Cerebellar cortex (tissue), 1 donor: ENCODE measurements around the gene TAF15.
A peak's percentile ranks its signal among the peaks of the same experiment; 100 is the strongest.

Experiments
- DNase-seq: peaks from one replicate; pipeline ENCODE4 v3.0.0-alpha.2; 2015; ENCODE audit warnings: low spot score

The TAF15 gene

DNA sequence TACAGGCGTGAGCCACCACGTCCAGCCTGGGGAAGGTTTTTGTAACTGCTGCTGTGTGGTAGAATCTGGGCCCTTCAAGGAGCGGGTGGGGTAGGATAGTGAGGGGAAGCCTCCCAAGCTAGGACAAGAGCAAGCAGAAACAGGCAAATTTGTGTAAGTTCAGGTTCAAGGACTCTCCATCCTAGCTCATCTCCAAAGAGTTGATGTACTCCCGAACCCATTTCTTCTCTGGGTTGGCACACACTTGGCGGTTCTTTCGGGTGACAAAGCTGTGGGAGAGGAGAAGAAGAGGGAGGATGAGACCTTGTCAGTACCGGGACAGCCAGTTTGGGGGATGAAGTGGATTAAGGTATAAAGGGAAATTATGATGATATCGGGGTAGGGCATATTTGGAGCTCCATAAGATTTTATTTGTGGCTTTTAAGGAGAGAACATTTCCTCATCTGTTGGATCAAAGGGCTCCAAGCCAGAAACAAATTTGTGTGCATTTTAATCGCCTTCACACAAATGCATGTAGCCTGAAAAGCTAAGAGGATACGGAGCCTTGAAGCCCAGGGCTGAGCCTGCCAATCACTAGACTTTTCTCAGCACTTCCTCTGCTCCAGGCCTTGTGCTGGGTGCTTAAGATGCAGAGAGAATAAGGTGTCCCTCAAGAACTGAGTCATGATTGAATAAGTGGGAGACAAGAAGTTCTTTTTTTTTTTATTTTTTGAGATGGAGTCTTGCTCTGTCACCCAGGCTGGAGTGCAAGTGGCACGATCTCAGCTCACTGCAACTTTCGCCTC lies 63.1 kb downstream of the TAF15 start:
- no peak for DNase-seq

DNA sequence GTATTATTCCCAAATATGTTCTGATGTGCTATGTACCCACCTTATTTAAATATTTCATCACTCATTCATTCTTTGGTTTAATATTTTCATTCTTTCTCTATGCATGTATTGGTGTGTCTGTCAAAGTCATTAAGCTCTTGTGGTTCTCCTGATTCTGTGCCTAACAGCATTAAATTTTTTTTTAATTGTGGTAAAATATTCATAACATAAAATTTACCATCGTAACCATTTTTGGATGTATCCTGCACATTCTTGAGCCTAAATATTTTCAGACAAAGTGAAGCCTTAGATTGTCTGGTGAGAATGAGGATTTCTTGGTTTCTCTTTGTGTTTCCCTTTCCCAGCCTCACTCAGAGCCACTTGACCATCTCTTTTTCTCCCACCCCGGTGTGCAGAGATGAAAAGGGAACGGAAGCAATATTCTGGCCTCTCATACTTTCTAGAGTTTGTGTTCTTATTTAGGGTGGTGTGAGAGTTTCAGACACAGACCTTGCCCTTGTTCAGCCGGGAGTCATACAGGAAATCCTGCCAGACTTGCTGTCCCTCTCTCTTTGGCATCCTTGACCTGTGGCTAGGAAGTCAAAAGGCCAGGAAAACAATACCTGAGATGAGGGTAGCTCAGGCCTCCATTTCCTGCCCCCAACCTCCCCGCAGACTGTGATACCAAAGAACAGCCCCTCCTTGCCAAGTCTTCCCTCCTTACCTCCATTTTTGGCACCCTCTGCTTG lies 66.0 kb downstream of the TAF15 start:
- no peak for DNase-seq

DNA sequence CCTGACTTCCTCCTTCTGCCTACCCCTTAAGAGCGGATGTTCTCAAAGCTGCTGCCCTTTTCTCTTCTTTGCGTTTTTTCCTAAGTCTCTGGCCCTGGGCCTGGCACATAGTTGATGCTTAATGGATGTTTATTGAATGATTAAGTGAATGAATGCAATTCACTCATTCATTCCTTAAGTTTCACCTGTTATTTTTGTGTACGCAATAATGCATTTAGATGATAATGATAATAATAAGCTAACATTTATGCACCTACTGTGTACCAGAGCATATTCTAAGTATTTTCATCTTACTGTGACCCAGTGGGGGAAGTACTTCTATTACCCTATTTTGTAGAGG lies 66.5 kb downstream of the TAF15 start:
- DNase-seq = no peak

DNA sequence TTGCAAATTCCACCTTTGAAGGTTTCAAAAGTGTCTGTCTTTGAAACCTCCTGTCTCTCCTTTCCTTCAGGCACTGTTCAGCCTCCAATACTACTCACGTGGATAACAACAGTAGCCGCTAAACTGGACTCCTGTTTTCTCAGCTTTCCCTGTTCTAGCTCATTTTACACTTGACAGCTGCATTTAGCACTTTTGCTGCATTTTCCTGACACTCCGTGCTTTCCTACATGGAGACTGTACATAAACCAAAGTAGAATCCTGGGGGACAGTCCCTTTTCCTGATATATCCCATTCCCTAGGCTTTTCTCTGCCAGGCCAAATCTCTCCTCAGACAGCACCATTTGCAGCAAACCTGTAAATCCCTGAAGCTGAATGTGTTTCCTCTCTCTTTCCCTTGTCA lies 67.2 kb downstream of the TAF15 start:
- DNase-seq = no peak

DNA sequence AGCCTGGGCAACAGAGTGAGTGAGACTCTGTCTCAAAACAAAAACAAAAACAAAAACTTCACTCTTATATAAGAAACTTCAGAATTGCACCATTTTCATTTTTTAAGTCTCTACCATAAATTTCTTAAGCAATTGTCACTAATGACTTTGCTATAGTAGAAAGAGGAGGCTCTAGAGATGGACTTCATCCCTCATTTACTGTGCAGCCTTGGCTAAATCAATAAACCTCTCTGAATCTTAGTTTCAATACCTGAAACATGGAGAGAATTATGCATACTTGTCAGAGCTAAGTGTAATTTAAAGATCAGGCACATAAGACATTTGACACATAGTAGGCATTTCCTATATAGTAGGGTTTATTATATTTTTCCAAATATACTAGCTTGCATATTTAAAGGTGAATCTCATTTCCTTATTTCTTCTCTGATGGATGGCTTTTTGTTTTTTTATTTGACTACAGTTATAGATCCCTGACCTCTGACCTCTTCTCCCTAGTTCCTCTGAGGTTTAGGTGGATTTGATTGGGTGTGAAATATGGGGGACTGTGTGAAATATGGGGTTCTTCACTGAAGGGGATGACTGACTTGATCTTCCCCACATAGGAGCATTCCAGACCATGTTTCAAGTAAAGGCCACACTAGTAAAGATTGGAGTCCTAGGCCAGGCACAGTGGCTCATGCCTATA lies 68.2 kb downstream of the TAF15 start:
- no peak for DNase-seq

DNA sequence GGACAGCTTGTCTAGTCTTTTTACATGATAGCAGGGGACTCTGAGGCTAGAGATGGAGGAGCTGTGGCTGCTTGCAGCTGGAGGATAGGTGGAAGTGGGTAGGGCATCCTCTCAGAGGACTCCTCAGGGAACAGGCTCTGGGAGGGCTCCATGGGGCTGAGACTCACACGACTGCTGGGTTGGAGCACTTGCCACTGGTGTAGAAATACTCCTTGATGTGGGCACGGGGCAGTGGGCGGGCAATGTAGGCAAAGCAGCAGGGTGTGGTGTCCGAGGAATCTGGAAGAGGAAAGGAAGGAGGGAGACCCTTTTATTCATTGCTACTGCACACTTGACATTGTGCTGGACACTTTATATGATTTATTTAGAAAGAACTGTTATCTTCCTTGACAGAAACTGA lies 69.1 kb downstream of the TAF15 start:
- DNase-seq = no peak

DNA sequence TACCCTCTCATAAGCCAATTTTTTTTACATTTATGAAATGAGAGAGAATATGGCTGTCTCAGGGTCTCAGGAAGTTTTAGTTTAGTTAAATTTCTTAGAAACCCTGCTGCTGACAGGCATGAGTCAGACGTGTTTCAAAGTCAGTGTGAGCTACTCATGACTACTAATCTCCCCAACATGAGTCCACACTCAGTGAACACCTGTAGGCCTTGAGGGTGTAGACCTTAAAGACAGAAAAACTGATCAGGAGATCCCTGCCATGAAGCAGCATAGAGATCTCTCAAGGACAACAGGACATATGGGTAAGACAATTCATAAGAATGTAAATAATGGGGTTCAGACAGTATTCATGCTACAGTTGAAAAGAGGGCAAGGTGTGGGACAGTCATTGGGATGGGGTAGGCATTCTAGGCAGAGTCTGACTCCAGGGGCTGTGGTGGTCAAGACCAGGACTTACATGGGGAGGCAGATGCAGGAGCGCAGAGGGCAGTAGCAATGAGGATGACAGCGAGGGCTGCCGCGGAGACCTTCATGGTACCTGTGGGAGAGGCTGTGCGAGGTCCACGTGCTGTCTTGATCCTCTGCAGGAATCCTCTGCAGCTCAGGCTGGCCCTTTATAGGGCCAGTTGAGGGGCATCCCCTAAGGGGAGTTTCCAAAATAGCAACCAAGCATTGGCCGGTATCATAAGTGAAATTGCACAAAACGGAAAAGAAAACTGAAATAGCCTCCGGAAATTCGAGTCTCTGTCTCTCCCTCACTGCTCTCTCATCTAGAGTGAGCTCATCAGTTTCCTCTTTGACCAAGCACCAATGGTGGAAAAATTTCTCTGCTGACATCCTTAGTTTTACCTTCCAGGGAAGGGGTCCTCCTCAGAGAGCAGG lies 70.7 kb downstream of the TAF15 start, which contains the start of gene CCL5:
Gene CCL5, minus strand, starts transcription at position 588 of the 882 bp plus-strand sequence.
- no peak for DNase-seq

DNA sequence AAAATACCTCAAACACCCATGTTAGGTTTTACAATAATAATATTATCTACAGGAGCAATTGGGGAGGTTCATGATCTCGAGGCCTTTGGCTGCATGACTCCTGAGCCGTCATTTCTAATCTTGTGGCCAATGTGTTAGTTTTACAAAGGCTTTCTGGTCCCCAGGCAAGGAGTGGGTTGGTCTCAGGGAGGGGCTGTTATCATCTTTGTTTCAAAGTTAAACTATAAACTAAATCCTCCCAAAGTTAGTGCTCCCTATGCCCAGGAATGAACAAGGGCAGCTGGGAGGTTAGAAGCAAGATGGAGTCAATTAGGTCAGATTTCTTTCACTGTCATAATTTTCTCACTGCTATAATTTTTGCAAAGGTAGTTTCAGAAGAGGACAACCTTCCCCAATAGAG lies 80.0 kb downstream of the TAF15 start:
- DNase-seq = no peak

DNA sequence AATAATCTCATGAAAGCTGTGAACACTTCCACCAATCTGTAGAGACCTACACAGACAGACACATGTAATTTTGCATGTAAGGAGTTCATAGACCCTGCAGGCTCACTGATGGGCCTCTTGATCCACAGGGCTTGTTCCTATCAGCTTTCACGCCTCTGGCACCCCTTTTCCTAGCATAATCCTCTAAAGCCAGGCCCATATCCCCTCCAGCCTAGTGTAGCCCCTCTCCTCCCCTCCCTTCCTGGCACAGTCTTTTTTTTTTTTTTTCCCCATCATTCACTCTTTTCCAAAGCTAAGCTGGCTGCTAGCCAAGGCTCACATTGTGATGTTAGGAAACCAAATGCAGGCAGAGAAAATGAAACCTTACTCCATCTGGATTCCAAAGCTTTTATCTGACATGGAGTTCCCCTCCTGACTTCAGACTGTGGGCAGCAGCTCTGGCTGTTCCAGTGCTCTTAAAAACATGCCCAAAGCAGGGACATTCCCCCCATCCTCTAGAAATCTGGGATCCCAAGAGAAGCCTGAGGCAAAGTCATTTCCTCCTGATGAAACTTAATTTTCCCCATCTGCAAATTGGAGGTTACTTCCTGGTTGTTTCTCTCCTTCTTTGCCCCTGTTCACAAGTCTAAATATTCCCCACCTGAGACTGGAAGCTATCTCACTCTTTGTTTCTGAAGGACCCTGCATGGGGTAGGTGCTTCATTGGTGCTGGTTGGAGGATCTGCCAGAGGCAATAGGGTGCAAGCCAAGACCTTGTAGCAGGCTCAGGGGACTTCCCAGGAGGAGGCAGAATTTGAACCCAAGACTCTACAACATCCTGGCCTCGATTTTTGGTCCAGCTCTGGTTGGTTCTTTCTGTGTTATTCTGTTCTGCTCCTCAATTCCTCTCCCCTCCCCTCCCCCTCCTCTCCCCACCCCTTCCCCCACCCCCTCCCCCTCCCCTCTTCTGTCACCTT lies 80.8 kb downstream of the TAF15 start:
- peak; percentile 1 for DNase-seq

DNA sequence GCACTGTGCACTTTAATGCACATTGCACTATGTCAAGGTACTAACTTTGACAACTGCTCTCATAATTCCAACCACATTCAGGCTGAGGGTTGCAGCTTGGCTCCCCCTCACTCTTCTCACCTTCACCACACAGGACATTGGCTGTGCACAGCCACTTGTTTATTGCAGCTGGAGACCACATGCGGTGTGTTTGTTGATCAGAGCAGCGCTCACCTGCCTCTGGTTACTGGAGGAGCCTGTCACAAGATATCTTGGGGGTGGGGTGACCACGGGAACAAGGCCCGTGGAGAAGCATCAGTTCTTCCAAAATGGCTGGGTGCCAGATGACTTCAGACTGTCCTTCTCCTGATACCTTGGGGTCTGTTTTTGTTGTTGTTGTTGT lies 81.5 kb downstream of the TAF15 start:
- DNase-seq = no peak

DNA sequence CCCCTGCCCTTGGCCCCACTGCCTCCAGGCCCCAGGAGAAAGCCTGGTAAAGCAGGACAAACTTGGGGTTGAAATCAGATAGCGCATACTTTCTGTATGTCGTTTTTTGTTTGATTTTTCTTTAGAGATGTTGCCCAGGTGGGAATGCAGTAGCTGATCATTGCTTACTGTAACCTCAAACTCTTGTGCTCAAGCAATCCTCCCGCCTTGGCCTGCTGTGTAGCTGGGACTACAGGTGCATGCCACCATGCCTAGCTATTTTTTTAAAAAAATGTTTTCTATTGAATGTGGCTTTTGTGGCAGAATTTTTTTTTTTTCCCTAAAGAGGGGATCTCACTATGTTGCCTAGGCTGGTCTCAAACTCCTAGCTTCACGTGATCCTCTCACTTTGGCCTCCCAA lies 82.0 kb downstream of the TAF15 start:
- no peak for DNase-seq

DNA sequence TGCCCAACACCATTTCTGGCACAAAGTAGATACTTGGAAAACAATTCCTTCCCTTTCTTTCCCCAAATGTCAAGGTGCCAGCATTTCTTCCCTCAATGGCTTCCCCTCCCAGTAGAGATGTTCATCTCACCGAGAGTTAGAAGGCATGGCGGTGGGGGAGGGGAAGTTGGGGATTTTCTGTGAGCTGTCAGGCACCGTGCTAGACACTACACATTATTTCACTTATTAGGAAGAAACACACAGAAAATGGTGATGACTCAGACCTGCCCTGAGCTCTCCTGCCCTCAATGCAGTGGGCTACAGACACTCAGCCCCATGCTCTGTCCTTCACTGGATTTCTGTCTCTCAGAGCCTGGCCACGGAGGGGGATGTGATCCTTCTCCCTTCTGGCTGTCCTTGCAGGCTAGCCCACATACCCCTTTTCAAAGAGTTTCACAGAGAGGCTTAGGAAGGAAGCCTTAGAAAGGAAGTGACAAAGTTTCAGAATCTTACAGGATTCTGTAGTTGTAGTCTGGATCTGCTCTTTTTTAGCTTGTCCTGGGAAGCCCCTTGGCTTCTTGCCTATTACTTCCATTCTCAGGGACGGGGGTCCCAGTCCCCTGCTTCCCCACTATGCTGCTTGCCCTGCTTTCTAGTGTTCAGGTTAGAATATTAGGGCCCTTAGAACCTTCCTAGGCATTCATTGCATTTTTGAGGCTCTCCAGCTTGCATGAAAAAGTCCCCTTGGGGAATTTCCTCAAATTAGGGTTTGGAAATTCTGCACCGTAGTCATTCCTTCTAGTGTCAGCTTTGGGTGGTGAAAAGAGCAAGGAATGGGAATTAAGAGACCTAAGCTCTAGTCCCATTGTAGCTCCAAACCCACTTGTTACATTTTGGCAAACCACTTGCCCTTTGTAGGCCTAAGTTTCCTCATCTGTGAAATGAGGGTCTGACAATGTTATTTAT lies 83.1 kb downstream of the TAF15 start:
- no peak for DNase-seq

DNA sequence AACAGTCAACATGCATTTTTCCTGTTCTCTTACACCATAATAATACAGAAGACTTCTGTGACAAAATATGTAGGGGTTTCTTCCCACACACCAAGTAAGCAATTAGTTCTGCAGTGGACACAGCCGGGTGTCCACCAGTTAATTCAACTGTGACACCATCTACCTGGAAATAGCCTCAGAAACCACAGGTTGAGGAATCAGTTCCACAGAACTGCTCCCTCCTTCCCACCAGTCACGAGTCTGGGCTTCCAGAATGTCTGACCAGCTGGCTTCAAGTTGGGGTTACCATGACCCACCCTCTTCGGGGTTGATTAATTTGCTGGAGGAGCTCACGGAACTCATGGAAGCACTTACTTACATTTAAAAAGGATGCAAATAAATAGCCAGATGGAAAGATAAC lies 84.5 kb downstream of the TAF15 start:
- no peak for DNase-seq

DNA sequence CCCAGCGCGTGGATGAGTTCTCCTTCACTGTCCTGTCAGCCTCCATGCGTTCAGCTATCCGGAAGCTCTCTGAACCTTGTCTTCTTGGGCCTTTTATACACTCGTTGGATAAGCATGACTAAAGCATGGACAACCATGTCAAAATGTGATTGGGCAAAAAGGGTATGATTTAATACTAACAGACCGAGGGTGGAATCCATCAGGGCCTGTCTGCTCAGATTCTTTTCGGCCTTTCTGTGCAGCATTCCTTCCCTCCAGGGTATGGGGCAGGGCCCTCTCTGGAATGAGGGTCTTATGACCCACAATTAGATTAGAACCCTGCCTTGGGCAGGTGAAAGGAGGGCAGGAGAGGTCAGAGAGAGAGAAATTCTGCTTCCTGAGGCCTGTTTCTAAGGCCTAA lies 84.9 kb downstream of the TAF15 start:
- DNase-seq = no peak

DNA sequence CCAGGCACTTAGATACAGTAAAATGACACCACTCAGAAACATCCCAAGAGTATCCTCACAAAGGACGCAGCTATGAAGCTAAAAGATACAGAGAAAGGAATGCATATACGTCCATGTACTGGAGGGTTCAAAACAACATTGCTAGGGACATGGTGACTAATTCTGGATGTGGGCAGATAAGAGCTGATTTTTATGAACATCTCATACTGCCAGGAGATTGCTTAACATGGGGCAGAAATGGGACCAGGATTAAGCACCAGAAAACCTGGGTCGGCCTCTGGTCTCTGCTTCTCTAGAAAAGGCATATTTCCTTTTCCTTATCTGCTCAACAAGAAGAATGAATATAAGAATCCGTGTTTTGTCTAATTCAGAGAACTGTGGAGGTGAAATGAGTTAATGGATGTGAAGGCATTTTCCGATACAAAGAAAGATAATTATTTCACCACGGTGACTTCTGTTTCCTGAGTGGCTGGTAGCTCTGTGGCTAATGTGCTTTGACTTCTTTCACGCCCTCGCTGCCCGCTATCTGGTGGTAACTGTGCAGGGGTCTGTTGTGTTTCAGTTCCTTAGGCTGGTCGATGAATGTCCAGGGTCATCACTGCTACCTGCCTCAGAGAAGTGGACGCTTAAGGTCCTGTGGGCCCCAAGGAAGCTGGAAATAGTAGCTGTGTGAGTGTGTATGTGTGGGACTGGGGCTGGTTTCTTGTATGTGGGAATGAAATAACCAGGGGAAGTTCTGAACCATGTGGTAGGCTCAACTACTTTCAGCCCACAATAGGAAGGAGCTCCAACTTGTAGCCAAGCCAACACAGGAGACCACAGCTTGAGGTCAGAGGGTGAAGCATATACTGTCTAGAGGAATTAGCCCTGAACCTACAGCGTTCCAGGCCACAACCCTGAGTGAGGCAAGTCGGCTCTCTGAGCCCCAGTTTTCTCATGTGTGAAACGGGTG lies 86.6 kb downstream of the TAF15 start:
- DNase-seq = no peak
